DOHH2 (cell line): Measurements from ENCODE around the gene NBAS.
"Not testable (repeated sequence)": the region's sequence is repeated elsewhere in the genome, so short reads cannot be mapped to it uniquely, and the experiment has no call there.

Experiments
- H3F3A ChIP-seq: fragments of 200-600 bp; sonication (generic), shearing (Covaris generic); 2 replicates; pipeline ENCODE4 v1.6.0; 2016; ENCODE audit warnings: antibody characterized with exemption, mild to moderate bottlenecking; ENCODE audit not compliant: control insufficient read depth, insufficient read depth
- H3K27ac ChIP-seq: fragments of 200-600 bp; sonication (generic); 2 replicates; pipeline ENCODE4 v1.5.1; 2014; ENCODE audit warnings: low read depth, mild to moderate bottlenecking, low read length, moderate library complexity
- H3K27me3 ChIP-seq: fragments of 200-600 bp; sonication (generic); 2 replicates; pipeline ENCODE4 v1.6.1; 2014; ENCODE audit warnings: mild to moderate bottlenecking, low read length, mixed read lengths; ENCODE audit not compliant: control insufficient read depth
- H3K36me3 ChIP-seq: fragments of 200-600 bp; sonication (generic); 2 replicates; pipeline ENCODE4 v1.6.1; 2014; ENCODE audit warnings: mild to moderate bottlenecking, low read length, moderate library complexity, mixed read lengths; ENCODE audit not compliant: control insufficient read depth
- H3K4me1 ChIP-seq: fragments of 200-600 bp; sonication (generic); 2 replicates; pipeline ENCODE4 v1.6.1; 2014; ENCODE audit warnings: mild to moderate bottlenecking, low read length, mixed read lengths; ENCODE audit not compliant: control insufficient read depth
- H3K4me2 ChIP-seq: fragments of 200-600 bp; sonication (generic); 2 replicates; pipeline ENCODE4 v1.6.0; 2014; ENCODE audit warnings: mild to moderate bottlenecking, low read length, moderate library complexity
- H3K4me3 ChIP-seq: fragments of 200-600 bp; sonication (generic); 2 replicates; pipeline ENCODE4 v1.5.1; 2014; ENCODE audit warnings: mild to moderate bottlenecking, low read length, mixed read lengths
- H3K79me2 ChIP-seq: fragments of 200-600 bp; sonication (generic); 2 replicates; pipeline ENCODE4 v1.6.1; 2014; ENCODE audit warnings: mild to moderate bottlenecking, low read length, mixed read lengths; ENCODE audit not compliant: control insufficient read depth
- H3K9me2 ChIP-seq: fragments of 200-600 bp; sonication (generic); replicated peaks from 2 replicates; pipeline ENCODE4 v1.6.1; 2014; ENCODE audit warnings: mild to moderate bottlenecking, low read length, mixed read lengths; ENCODE audit not compliant: control insufficient read depth
- H3K9me3 ChIP-seq: fragments of 200-600 bp; sonication (generic); 2 replicates; pipeline ENCODE4 v1.6.1; 2014; ENCODE audit warnings: antibody characterized with exemption, low read length, mixed read lengths; ENCODE audit not compliant: control insufficient read depth, insufficient read depth
- H4K20me1 ChIP-seq: fragments of 200-600 bp; sonication (generic); 2 replicates; pipeline ENCODE4 v1.6.0; 2014; ENCODE audit warnings: low read depth, mild to moderate bottlenecking, antibody characterized with exemption, low read length, moderate library complexity; ENCODE audit not compliant: control insufficient read depth, insufficient read depth
- EZH2phosphoT487 ChIP-seq: fragments of 200-600 bp; sonication (generic); IDR thresholded peaks from 2 replicates; pipeline ENCODE4 v1.6.1; 2017; ENCODE audit warnings: borderline replicate concordance, mild to moderate bottlenecking, antibody characterized with exemption, low read length, moderate library complexity, mixed read lengths
- TF ChIP-seq, protein P1 (sequence below): fragments of 200-600 bp; sonication (generic); IDR thresholded peaks from one replicate; pipeline ENCODE4 v1.5.1; 2014; ENCODE audit warnings: antibody characterized with exemption, mild to moderate bottlenecking, low read depth, low read length; ENCODE audit not compliant: poor library complexity, severe bottlenecking

NBAS gene

DNA sequence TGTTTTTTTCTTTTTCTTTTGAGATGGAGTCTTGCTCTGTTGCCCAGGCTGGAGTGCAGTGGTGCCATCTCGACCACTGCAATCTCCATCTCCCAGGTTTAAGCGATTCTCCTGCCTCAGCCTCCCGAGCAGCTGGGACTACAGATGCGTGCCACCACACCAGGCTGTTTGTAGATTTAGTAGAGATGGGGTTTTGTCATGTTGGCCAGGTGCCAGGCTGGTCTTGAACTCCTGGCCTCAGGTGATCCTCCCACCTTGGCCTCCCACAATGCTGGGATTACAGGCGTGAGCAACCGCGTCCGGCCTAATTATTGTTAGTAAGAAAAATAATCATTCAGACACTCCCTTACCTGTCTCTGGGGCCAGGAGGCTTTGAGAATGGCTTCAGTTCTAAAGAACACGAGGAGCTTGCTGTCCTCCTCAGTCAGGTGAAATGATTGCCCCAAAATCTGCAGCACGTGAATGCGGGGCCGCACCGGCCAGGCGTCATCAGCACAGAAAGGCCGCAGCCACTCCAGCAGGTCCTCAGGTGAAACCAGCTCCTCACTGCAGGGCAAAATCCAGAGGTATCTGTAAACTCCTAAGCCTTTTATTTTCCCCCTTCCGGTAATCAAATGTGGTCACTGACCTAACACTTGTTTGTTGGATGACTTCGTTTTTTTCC lies 342.6 kb downstream of the NBAS start:
- H4K20me1 ChIP-seq = no peaks in the 10 kb centered on the region
- no peak overlapping the region for H3K4me2 ChIP-seq

DNA sequence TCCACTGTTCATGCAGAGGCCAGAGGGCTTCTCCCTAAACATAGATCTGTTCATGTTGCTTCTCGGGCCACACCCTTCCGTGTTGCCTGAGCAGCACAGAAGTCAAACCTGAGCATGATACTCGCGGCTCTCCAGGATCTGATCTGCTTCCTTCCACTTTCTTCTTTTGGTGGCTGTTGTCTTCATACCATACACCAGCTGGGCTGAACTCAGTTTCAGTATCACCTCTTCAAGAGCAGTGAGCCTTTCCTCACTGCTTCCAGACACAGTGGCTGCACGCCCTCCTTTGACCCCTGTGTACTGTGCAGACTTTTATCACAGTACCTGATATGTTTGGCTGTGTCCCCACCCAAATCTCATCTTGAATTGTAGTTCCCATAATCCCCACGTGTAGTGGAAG lies 348.9 kb downstream of the NBAS start:
- no peaks in the 10 kb centered on the region for H3K27me3 ChIP-seq
- no peaks in the 10 kb centered on the region for H4K20me1 ChIP-seq
- peaks cover 4% of the 10 kb centered on the region; the same call in 1 of the 2 replicates for H3K36me3 ChIP-seq
- H3K9me2 ChIP-seq = no peaks in the 10 kb centered on the region
- TF ChIP-seq, protein P1, sequence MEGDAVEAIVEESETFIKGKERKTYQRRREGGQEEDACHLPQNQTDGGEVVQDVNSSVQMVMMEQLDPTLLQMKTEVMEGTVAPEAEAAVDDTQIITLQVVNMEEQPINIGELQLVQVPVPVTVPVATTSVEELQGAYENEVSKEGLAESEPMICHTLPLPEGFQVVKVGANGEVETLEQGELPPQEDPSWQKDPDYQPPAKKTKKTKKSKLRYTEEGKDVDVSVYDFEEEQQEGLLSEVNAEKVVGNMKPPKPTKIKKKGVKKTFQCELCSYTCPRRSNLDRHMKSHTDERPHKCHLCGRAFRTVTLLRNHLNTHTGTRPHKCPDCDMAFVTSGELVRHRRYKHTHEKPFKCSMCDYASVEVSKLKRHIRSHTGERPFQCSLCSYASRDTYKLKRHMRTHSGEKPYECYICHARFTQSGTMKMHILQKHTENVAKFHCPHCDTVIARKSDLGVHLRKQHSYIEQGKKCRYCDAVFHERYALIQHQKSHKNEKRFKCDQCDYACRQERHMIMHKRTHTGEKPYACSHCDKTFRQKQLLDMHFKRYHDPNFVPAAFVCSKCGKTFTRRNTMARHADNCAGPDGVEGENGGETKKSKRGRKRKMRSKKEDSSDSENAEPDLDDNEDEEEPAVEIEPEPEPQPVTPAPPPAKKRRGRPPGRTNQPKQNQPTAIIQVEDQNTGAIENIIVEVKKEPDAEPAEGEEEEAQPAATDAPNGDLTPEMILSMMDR = no peak
- no peak for TF ChIP-seq EZH2phosphoT487
- H3K4me2 ChIP-seq = no peak overlapping the region
- H3F3A ChIP-seq = no peaks in the 10 kb centered on the region
- H3K4me3 ChIP-seq = no peak overlapping the region
- H3K9me3 ChIP-seq = no peaks in the 10 kb centered on the region
- no peak overlapping the region for H3K27ac ChIP-seq
- no peaks in the 10 kb centered on the region for H3K4me1 ChIP-seq
- no peaks in the 10 kb centered on the region for H3K79me2 ChIP-seq

More for the DNA sequence above, 342.6 kb downstream of the NBAS start:
- Histone ChIP-seq H3K27ac (no peak overlapping the region), H3K4me1 (no peaks in the 10 kb centered on the region), H3K79me2 (no peaks in the 10 kb centered on the region), H3K36me3 (no peaks in the 10 kb centered on the region), H3K9me3 (no peaks in the 10 kb centered on the region), H3K4me3 (no peak overlapping the region), H3K9me2 (no peaks in the 10 kb centered on the region), H3K27me3 (no peaks in the 10 kb centered on the region), H3F3A (no peaks in the 10 kb centered on the region; the same call in 1 of the 2 replicates)
- TF ChIP-seq, protein P1 = no peak
- no peak for TF ChIP-seq EZH2phosphoT487

DNA sequence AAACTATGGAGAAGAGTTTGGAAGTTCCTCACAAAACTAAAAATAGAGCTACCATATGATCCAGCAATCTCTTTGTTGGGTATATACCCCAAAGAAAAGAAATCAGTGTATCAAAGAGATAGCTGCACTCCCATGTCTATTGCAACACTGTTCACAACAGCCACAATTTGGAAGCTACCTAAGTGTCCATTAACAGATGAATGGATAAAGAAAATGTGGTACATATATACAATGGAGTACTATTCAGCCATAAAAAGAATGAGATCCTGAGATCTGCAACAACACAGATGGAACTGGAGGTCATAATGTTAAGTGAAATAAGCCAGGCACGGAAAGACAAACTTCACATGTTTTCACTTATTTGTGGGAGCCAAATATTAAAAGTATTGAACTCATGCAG lies 350.6 kb downstream of the NBAS start:
- not testable (repeated sequence) for H3K9me3 ChIP-seq, H3K9me2 ChIP-seq, H3K4me1 ChIP-seq, H3K4me3 ChIP-seq, H3K27ac ChIP-seq, H3K36me3 ChIP-seq, H3F3A ChIP-seq, H3K27me3 ChIP-seq, H3K79me2 ChIP-seq, H3K4me2 ChIP-seq, H4K20me1 ChIP-seq

DNA sequence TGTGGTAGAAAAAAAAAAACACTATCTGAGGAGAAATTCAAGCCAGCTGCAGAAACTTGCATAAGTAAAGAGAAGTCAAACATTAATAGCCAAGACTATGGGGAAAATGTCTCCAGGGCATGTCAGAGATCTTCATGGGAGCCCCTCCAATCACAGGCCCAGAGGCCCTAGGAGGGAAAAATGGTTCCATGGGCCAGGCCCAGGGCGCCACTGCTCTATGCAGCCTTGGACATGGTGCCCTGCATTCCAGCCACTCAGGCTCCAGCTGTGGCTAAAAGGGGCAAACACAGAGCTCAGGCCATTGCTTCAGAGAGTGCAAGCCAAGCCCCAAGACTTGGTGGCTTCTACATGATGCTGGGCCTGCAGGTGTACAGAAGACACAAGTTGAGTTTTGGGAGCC lies 354.7 kb downstream of the NBAS start:
- Histone ChIP-seq H4K20me1 (no peaks in the 10 kb centered on the region), H3K4me2 (no peak overlapping the region), H3K79me2 (no peaks in the 10 kb centered on the region), H3K4me1 (no peaks in the 10 kb centered on the region), H3K27ac (no peak overlapping the region), H3F3A (no peaks in the 10 kb centered on the region), H3K4me3 (no peak overlapping the region), H3K9me3 (no peaks in the 10 kb centered on the region), H3K27me3 (no peaks in the 10 kb centered on the region), H3K9me2 (no peaks in the 10 kb centered on the region), H3K36me3 (peaks cover under 1% of the 10 kb centered on the region; the same call in 1 of the 2 replicates)
- no peak for TF ChIP-seq EZH2phosphoT487
- TF ChIP-seq, protein P1 = no peak
